Epidermal melanocyte (primary cell): ENCODE data around the gene ANKS3.
A peak's percentile ranks its signal among the peaks of the same experiment; 100 is the strongest.

Experiments
- DNase-seq: peaks from one replicate; pipeline ENCODE4 v3.0.0; 2011; ENCODE audit warnings: low spot score; ENCODE audit not compliant: insufficient read length

Gene ANKS3

GRCh38 chr16:4729876-4730275 lies 4.2 kb downstream of the ANKS3 start:
- DNase-seq, result no peak

DNA sequence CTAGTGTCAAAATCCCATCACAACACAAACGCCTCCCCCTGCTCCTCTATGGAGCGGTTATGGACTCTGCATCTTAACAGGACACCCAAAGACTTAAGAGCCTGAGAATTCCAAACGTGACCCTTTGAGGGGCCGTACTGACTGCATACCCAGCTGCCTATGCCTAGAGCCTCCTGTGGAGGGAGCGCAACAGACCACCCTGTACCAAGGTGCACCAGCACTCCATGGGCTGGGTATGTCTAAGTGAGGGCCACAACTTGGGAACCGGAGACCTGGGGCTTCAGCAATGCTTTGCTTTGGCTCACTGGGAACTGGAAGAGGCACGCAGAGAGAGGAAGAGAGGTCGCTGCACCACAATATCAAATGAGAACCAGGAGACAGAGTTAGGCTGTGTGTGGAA lies 5.4 kb downstream of the ANKS3 start:
- DNase-seq, result no peak

DNA sequence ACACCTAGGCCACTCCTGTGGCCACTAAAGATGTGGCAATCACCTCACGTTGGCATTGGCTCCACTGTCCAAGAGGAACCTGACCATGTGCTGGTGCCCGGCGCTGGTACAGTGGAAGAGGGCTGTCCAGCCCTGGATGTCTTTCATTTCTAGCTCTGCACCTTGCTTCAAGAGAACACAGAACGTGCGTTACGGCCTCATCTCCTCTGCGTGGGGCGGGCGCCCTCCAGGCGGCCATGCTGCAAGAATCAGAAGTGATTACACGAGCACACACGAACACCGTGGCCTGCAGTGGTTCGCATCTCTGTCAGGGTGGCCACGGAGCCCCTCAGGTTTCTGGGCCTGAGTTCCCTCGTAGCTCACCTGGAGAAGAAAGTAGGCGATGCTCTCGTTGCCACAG lies 7.5 kb downstream of the ANKS3 start:
- DNase-seq, result no peak

GRCh38 chr16:4724661-4725270 lies 9.3 kb downstream of the ANKS3 start:
- no peak for DNase-seq

DNA sequence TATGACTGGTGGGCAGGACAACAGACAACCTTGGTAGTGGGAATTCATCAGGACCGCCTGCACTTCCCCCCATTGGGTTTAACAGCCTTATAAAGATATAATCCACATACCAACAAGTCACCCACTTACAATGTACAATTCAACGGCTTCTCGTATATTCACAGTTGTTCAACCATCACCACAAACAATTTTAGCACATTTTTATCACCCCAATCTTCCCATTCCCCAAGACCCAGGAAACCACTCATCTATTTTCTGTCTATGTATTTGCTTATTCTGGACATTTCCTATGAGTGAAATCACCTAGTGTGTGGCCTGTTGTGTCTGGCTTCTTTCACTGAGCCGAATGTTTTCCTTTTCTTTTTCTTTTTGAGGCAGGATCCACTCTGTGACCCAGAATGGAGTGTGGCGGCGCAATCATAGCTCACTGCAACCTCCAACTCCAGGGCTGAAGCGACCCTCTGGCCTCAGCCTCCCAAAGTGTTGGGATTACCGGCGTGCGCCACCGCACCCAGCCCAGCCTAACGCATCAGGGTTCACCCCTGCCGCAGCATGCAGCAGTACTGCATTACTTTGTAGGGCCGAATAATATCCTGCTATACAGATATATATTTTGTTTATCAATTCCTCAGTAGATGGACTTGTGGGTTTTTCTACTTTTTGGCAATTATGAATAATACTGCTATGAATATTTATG lies 10.9 kb downstream of the ANKS3 start:
- no peak for DNase-seq

- DNase-seq, result no peak
Measured at GRCh38 chr16:4718466-4718865, 15.6 kb downstream of the ANKS3 start.

DNA sequence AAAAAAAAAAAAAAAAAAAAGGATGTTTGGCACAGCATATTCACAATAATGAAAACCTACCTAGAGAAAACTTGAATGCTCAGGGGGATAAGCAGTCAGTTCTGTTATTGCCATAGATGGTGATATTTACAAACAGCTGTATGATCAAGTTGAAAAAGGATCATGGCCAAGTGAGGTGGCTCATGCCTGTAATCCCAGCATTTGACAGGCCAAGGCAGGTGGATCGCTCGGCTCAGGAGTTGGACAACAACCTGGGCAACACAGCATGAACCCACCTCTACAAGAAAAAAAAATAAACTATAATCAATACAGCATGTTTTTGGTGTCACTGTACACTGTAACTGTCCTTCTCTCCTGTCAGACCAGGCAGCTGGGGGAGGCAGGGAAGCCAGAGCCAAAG lies 19.1 kb downstream of the ANKS3 start:
- no peak for DNase-seq

- DNase-seq, result no peak
Measured at GRCh38 chr16:4713663-4714501, 20.2 kb downstream of the ANKS3 start.

- DNase-seq, result no peak
Measured at GRCh38 chr16:4709481-4709880, 24.6 kb downstream of the ANKS3 start.

- DNase-seq, result no peak
Measured at GRCh38 chr16:4706871-4707270, 27.2 kb downstream of the ANKS3 start.

DNA sequence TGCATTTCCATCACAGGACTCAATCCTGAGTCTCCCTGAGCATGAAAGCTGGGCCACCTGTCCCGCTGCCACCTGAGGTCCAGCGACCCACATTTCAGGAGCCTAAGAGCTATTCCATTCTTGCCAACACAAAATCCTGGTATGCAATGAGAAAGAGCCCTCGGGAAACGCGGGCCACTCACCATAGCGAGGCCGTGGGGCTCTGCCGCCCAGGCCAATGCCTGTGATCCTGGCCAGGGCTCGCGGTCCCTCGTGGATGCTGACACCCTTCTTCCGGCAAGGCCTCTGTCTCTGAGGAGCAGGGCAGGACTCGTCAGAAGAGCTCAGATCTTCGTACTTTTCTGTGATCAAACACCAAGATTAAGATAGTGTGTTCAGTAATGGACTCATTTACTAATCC lies 29.2 kb downstream of the ANKS3 start:
- DNase-seq, result no peak

DNA sequence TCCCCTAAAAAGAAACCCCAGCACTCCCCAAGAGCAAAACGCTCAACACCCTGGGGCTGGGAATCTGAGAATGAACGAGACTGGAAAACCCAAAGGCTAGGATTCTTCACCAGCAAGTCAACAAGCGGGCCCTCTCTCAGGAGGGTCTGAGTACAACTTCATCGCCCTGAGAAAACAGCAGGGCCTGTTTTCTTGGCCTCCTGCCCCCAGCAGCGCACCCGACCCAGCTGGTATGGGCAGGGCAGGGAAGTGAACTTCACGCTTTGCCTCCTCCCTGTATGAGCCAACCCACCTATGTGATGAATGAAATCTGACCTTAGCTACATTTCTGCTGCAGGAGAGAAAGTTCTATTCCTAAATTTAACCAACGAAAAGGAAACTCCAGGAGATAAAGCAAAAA lies 29.6 kb downstream of the ANKS3 start:
- DNase-seq, result no peak

DNA sequence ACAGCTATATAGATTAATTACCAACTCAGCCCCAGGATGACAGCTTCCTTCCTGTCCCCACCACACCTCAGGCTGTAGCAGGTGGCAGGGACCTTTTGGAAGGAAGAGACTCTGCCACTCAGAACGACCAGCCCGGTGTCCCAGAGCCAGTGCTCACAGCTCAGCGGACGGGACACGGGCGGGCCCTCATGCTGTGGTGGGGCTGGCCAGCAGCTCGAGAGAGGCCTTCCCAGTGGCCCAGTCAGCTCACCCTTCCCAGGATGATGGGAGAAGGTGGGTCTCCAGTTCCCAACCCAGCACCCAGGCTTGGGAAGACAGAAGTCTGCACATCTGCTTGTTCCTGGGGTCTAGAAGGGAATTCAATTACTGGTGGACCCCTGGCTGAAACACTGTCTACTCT lies 30.2 kb downstream of the ANKS3 start:
- no peak for DNase-seq

DNA sequence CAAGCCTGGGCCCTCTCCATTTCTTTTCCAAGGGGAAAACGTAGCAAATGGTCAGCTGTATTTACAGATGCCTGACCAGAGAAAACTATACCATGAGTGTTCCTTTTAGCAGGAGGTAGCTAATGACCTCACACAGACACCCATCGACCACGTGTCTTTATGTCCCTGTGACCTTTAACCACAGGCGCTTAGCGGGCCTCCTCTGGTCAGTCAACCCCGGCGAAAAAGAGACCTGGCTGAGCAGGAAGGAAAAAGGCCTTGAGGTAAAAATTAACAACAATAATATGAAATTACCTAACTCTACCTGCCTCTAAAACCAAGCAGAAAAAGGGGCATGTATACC lies 31.6 kb downstream of the ANKS3 start:
- peak; percentile 9 for DNase-seq

DNA sequence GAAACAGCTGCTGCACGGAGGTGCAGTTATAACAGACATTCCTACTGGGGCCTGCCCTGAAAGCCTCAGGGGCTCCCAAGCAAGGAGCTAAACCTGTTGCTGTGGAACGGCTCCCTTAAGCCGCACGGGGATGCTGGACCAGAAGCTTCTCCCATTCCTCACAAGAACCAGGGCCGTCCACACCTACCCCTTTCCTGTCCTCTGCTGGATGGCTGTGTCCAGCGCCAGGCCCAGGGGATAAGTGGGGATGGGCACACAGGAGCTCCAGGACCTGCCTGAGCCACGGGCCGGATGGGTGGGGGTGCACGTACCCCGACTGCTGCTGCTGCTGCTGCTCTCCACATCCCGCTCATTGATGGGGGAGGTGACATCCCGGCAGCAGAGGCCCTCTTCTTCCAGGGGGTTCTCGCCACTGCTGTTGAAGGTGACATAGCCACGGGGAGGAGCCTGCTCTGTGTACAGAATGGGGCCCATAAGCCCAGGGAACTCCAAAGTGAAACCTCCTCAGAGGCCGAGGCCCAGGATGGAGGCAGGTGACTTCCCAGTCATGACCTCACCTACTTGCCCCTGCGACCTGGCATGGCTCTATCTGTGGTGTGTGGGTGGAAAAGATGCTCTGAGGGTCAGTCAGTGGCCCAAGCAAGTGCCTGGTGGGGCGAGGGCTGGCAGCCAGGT lies 32.1 kb downstream of the ANKS3 start:
- DNase-seq, result peak; percentile 12

DNA sequence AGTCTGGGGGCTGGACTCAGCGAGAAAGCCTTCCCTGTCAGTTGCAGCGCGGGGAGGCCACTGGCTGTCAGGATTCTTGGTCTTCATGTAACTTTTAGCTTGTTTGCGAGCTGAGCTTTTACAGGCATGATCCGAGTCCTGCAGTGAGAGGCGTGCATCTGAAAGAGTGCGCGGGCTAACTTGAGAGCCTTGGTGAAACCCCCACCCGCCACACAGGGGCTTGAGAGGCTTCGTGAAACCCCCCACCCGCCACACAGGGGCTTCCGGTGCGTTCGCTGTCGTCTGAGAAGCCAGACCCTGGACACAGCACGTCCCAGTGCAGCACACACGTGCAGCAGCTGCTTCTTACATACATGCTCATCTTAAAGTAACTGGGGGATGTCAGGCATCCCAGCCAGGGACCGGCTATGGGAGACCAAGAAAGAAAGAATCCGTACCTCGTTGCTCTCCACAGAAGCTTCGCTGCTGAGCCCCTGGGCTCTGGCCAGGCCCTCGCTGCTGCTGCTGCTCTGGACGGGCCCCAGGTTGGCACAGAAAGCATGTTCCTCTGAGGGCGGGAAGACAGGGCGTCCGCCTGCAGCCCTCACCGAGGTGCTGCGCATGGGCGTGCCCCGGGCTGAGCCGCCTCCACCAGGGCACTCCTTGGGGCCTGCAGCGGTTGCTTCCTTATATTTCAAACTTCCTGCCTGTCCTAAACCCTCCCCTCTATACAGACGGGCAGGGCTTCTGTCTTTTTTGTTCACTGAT lies 32.9 kb downstream of the ANKS3 start:
- no peak for DNase-seq

DNA sequence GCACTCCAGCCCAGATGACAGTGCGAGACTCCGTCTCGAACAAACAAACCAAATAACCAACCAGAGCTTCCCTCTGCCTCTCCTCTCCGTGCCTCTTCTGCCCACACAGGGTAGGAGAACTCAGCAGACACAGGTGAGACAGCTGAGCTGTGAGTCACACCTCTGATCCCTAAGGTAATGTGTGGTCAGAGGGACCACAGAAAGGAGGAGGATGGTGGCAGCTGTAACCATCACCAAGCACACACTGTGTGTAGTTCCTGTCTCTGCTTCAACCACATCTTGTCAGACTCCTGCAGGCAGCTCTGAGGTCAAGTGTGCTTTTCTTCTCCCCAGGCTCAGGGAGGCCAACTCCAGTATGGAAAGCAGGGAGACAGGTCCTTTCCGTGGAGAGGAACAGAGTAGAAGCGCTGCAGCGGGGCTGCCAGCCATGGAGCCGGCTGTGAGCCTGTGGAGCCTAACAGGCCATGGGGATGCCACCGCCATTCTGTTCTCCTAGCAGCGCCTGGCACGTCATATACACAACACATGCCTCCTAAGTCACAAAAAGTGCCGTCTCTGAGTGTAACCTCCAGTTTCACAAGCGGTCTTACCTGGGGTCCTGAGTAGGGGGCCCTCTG lies 33.6 kb downstream of the ANKS3 start:
- DNase-seq, result no peak

GRCh38 chr16:4699046-4699556 lies 35.0 kb downstream of the ANKS3 start:
- no peak for DNase-seq

GRCh38 chr16:4698321-4699045 lies 35.6 kb downstream of the ANKS3 start:
- DNase-seq, result no peak

DNA sequence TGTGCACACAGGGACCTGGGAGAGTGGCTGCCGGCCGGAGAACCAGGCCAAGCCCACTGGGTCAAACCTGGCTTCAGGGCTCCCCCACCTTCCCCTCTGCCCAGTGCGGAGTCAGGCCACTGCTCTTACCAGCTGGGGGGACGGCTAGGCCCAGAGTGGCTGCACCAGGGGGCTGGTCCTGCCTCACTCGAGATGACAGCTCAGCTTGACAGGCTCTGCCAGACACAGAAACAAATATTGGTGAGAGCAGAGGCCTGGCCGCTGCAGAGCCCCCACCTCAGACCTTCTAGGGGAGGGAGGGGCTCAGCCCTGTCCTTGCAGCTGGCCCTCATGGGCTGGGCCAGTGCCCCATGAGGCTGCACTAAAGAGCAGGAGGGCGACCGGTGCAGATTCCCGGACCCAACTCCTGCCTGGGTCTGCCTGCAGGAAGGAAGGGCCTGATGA lies 36.2 kb downstream of the ANKS3 start:
- DNase-seq, result no peak
